Hindlimb muscle (tissue), 1 donor: ENCODE results near the gene DBP. TPM values are rescaled to one million over a fixed set of nuclear protein-coding genes. Genes with fewer than 3 reads are reported as not detected.

Experiments
- polyA plus RNA-seq: library from polyadenylated mRNA; unstranded; fragments of 120-200 nt; gene quantifications from one replicate; pipeline ENCODE4 v1.2.1, GENCODE V29; 2013; ENCODE audit not compliant: insufficient read length

DBP gene
- polyA plus RNA-seq, 1 donor: 7.9 TPM

Other genes starting within 250 kb of the DBP start
- 125 TPM for gene KDELR1, start 245.8 kb downstream of the DBP start, polyA plus RNA-seq
- gene GRIN2D, start 243.7 kb downstream of the DBP start, polyA plus RNA-seq: 2.5 TPM
- gene GRWD1, start 191.4 kb downstream of the DBP start, polyA plus RNA-seq: 26.2 TPM
- 1.2 TPM for gene KCNJ14, start 181.8 kb downstream of the DBP start, polyA plus RNA-seq
- 49.3 TPM for gene CYTH2, start 168.0 kb downstream of the DBP start, polyA plus RNA-seq
- gene LMTK3, start 125.5 kb downstream of the DBP start, polyA plus RNA-seq: 0.09 TPM
- 0.32 TPM for gene SULT2B1, start 85.2 kb downstream of the DBP start, polyA plus RNA-seq
- gene SPACA4, start 30.6 kb downstream of the DBP start, polyA plus RNA-seq: not detected
- gene FAM83E, start 22.3 kb downstream of the DBP start, polyA plus RNA-seq: 0.44 TPM
- gene RPL18, start 18.2 kb downstream of the DBP start, polyA plus RNA-seq: 1,775 TPM
- 10.7 TPM for gene SPHK2, start 17.9 kb downstream of the DBP start, polyA plus RNA-seq
- 7.8 TPM for gene CA11, start 8.8 kb upstream of the DBP start, polyA plus RNA-seq
- gene NTN5, start 35.6 kb upstream of the DBP start, polyA plus RNA-seq: 0.72 TPM
- gene FUT2, start 58.6 kb upstream of the DBP start, polyA plus RNA-seq: 1.2 TPM
- gene MAMSTR, start 82.3 kb upstream of the DBP start, polyA plus RNA-seq: 192 TPM
- 32.8 TPM for gene RASIP1, start 103.2 kb upstream of the DBP start, polyA plus RNA-seq
- 0.96 TPM for gene IZUMO1, start 109.5 kb upstream of the DBP start, polyA plus RNA-seq
- gene FUT1, start 115.3 kb upstream of the DBP start, polyA plus RNA-seq: 1.2 TPM
- gene FGF21, start 118.1 kb upstream of the DBP start, polyA plus RNA-seq: not detected
- 28.5 TPM for gene BCAT2, start 173.7 kb upstream of the DBP start, polyA plus RNA-seq
- 3.8 TPM for gene HSD17B14, start 199.1 kb upstream of the DBP start, polyA plus RNA-seq
- gene PLEKHA4, start 231.2 kb upstream of the DBP start, polyA plus RNA-seq: 40.4 TPM
- gene PPP1R15A, start 235.0 kb upstream of the DBP start, polyA plus RNA-seq: 59.4 TPM